ENCODE results near the gene STH. TPM values are rescaled to one million over a fixed set of nuclear protein-coding genes. Genes with fewer than 3 reads are reported as not detected.

Gene STH
- total RNA-seq, 1 donor from 2014 or later = not detected

DNA sequence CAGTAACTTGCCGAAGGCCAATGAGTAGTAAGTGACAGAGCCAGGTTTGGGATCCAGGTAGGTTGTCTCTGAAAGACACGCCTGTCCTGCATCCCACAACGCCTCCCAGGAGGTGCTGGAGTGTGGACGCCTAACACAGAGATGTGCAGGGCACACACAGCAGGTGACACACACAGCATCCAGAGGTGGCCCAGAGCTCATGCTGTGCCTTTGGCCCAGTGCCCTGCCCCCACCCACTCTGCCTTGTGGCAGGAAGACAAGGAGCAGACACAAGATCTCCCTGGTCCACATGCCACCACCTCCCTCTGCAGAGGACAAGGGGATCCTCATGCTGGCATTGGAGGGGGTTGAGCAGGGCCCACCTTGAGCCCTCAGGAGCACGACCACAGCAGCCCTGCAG is 14.7 kb upstream of the STH start:
- no peak for DNase-seq (ENCODE audit: low read depth)

DNA sequence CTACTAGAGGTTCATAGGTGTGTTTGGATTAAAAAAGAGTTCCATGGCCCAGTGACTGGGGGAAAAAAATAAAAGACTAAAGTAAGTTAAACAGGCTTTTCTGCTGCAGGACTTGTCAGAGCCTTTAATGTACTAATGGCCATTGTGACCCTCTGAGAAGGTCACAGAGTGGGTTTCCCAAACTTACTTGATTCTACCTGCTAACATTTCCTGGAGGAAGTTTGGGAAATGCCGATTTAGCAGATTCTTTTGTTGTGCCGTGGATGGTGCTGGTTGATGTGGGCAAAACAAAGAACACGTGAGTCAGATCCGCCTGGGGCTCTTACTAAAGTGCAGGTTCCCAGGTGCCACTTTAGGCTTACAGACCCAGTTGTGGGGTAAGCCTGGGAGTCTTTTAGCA is 13.6 kb upstream of the STH start:
- DNase-seq (ENCODE audit: low read depth) = no peak

DNA sequence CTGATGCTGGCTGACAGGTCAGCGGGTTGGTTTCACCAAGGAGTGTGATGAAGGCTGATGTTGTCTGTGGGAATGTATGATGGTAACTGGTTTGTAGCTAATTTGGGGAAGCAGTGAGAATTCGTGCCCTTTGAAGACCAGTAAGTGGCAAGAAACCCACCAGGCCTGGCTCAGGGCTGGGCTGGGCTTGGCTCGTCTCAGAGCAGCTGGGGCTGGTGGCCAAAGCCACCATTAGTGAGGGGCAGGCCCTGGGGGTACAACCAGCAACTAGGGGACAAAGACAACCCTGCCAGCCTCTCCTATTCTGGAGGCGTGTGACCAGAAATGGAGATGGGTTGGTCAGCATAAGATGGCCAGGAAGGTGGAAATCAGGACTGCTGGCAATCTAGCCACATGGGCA is 13.0 kb upstream of the STH start:
- DNase-seq (ENCODE audit: low read depth) = no peak

DNA sequence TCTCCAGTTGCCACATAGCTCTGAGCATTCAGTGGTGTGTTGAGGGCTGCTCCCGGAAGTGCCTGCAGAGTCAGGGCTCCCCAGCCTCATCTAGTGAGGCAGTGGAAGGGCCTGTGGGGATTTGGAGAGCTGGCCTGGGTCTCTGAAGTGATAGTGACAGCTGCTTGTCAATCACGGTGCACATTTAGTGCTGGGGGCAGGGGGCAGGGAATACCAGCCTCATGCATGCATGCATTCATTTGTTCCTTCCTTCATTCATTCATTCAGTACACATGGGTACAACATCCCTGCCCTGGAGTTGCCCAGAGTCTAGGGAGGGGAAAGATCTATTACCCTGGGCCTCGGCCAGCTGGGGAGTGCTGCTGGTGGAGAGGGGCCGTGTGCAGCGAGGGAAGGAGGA is 11.3 kb upstream of the STH start:
- DNase-seq (ENCODE audit: low read depth) = no peak

DNA sequence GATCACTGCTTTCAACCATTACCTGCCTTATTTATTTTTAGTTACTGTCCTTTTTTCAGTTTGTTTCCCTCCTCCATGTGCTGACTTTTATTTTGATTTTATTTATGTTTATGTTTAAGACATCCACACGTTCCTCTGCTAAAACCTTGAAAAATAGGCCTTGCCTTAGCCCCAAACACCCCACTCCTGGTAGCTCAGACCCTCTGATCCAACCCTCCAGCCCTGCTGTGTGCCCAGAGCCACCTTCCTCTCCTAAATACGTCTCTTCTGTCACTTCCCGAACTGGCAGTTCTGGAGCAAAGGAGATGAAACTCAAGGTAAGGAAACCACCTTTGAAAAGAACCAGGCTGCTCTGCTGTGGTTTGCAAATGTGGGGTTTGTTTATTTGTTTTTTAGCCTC is 9.3 kb upstream of the STH start:
- no peak for DNase-seq (ENCODE audit: low read depth)

GRCh38 chr17:45990886-45991285 is 8.2 kb upstream of the STH start:
- no peak for DNase-seq (ENCODE audit: low read depth)

GRCh38 chr17:45991341-45991740 is 7.7 kb upstream of the STH start:
- DNase-seq (ENCODE audit: low read depth) = no peak

DNA sequence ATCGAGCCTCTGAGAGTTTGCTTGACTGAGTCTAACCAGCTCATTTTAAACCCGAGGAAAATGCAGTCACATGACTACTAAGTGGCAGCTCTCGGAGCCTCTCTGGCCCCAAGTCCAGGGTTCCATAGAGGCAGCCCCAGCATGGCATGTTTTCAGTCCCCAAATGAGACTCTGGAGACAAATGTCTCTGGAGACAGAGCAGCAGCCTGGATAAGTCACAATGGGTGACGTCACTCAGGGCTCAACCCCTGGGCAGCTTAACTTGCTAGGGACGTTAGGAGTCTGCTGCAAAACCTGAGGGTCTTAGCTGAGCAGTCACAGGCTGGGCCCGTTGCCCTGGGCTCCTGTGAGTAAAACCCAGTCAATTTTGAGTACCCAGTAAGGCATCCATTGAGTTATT is 6.9 kb upstream of the STH start:
- no peak for DNase-seq (ENCODE audit: low read depth)

- peak; percentile 69 for DNase-seq (ENCODE audit: low read depth)
These were observed 6.1 kb upstream of the STH start for GRCh38 chr17:45992904-45993303.

DNA sequence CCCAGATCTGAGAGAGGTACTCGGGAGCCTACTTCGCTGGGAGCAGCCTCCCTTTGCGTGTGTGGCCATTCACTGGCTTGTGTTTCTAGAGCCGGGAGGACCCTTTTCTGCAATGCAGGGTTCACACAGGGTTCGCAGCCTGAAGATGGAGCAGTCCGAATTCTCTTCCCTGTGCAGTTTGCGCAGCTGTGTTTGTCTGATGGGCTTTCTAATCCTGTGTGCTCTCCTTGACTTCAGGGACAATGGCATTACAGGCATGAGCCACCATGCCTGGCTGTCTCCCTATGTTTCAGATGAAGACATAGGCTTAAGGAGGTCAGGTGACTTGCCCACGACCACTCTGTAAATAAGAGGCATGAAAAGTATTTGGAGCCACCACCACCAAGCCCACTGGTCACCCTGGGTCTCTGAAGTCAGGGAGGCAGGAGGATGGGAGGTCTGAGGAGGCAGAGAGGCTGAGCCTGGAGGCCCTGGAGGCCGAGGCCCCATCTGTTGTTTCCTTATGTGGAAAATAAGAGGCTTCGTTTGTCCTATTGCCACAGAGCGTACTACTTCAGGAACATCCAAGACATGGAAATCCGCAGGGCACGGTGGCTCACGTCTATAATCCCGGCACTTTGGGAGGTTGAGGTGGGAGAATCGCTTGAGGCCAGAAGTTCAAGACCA is 5.0 kb upstream of the STH start:
- DNase-seq (ENCODE audit: low read depth) = peak; percentile 28

GRCh38 chr17:45994987-45995386 is 4.1 kb upstream of the STH start:
- DNase-seq (ENCODE audit: low read depth) = no peak

- DNase-seq (ENCODE audit: low read depth) = peak; percentile 96
These were observed 3.3 kb upstream of the STH start for GRCh38 chr17:45995627-45996270.

DNA sequence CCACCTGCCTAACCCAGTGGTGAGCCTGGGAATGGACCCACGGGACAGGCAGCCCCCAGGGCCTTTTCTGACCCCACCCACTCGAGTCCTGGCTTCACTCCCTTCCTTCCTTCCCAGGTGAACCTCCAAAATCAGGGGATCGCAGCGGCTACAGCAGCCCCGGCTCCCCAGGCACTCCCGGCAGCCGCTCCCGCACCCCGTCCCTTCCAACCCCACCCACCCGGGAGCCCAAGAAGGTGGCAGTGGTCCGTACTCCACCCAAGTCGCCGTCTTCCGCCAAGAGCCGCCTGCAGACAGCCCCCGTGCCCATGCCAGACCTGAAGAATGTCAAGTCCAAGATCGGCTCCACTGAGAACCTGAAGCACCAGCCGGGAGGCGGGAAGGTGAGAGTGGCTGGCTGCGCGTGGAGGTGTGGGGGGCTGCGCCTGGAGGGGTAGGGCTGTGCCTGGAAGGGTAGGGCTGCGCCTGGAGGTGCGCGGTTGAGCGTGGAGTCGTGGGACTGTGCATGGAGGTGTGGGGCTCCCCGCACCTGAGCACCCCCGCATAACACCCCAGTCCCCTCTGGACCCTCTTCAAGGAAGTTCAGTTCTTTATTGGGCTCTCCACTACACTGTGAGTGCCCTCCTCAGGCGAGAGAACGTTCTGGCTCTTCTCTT is 2.6 kb upstream of the STH start:
- DNase-seq (ENCODE audit: low read depth) = no peak

- DNase-seq (ENCODE audit: low read depth) = no peak
These were observed 1.9 kb upstream of the STH start for GRCh38 chr17:45997166-45997565.

GRCh38 chr17:45997624-45998023 is 1.4 kb upstream of the STH start:
- DNase-seq (ENCODE audit: low read depth) = no peak

GRCh38 chr17:45999900-46000290 is 845 bp downstream of the STH start:
- no peak for DNase-seq (ENCODE audit: low read depth)

DNA sequence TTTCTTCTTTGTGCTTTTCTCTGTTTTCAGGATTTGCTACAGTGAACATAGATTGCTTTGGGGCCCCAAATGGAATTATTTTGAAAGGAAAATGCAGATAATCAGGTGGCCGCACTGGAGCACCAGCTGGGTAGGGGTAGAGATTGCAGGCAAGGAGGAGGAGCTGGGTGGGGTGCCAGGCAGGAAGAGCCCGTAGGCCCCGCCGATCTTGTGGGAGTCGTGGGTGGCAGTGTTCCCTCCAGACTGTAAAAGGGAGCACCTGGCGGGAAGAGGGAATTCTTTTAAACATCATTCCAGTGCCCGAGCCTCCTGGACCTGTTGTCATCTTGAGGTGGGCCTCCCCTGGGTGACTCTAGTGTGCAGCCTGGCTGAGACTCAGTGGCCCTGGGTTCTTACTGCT is 1.2 kb downstream of the STH start:
- DNase-seq (ENCODE audit: low read depth) = no peak

DNA sequence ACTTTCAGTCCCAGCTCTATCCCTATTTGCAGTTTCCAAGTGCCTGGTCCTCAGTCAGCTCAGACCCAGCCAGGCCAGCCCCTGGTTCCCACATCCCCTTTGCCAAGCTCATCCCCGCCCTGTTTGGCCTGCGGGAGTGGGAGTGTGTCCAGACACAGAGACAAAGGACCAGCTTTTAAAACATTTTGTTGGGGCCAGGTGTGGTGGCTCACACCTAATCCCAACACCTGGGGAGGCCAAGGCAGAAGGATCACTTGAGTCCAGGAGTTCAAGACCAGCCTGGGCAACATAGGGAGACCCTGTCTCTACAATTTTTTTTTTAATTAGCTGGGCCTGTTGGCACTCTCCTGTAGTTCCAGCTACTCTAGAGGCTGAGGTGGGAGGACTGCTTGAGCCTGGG is 1.7 kb downstream of the STH start:
- no peak for DNase-seq (ENCODE audit: low read depth)

- DNase-seq (ENCODE audit: low read depth) = no peak
These were observed 2.6 kb downstream of the STH start for GRCh38 chr17:46001390-46002310.

GRCh38 chr17:46002311-46002972 is 3.4 kb downstream of the STH start:
- DNase-seq (ENCODE audit: low read depth) = peak; percentile 71

DNA sequence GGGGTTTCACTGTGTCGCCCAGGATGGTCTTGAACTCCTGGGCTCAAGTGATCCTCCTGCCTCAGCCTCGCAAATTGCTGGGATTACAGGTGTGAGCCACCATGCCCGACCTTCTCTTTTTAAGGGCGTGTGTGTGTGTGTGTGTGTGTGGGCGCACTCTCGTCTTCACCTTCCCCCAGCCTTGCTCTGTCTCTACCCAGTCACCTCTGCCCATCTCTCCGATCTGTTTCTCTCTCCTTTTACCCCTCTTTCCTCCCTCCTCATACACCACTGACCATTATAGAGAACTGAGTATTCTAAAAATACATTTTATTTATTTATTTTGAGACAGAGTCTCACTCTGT is 3.9 kb downstream of the STH start:
- no peak for DNase-seq (ENCODE audit: low read depth)
